HepG2 (cell line): ENCODE data around the gene STK32C. TPM values are rescaled to one million over a fixed set of nuclear protein-coding genes. Genes with fewer than 3 reads are reported as not detected.

ENCODE experiments used
- NFAT5 ChIP-seq: sonication (generic); formaldehyde crosslinking; IDR thresholded peaks from 2 replicates; pipeline ENCODE4 v1.4.0; 2020; ENCODE audit warnings: missing genetic modification reagents
- ZFP82 ChIP-seq: sonication (generic); formaldehyde crosslinking; IDR thresholded peaks from 2 replicates; pipeline ENCODE4 v1.5.1; 2020; ENCODE audit warnings: mild to moderate bottlenecking, missing genetic modification reagents, borderline replicate concordance
- ZNF296 ChIP-seq: sonication (generic); formaldehyde crosslinking; conservative IDR thresholded peaks from 2 replicates; pipeline ENCODE4 v1.5.0; 2020; ENCODE audit warnings: mild to moderate bottlenecking, missing genetic modification reagents
- polyA plus RNA-seq, 8 experiments: library from polyadenylated mRNA; depleted of rRNA in 3 of 8; stranded (reverse) in 7 of 8; unstranded in 1 of 8; fragments of >200 nt; fragmentation: Illumina TruSeq in 4 of 8; extraction: Trizol in 4 of 8; gene quantifications; 2 replicates each; pipeline versions ENCODE4 v1.2.1 to v1.2.3, GENCODE V29; 2011 to 2016; ENCODE audit warnings: low read depth in 4 of 8, missing spikeins in 1 of 8, mixed read lengths in 1 of 8; ENCODE audit not compliant: insufficient read depth in 1 of 8
- total RNA-seq, 5 experiments: library from RNA; depleted of rRNA; stranded (reverse); fragments of >200 nt; fragmentation: Illumina TruSeq; extraction: Trizol; gene quantifications; 2 replicates each; pipeline ENCODE4 v1.2.3, GENCODE V29; 2016; ENCODE audit warnings: low read depth in 1 of 5
- TF ChIP-seq, protein P1 (sequence below): sonication (generic); formaldehyde crosslinking; IDR thresholded peaks from 2 replicates; pipeline ENCODE4 v1.4.0; 2020; ENCODE audit warnings: missing genetic modification reagents, mild to moderate bottlenecking, borderline replicate concordance

STK32C gene
- total and polyA plus RNA-seq, 2 of the 13 experiments (the other 11 are each of a cell fraction or from before 2014, with no cell fraction given) = 10.9 to 19.4 TPM

- TF ChIP-seq NFAT5 (CRISPR knock-in tag) (no peak), ZFP82 (CRISPR knock-in tag) (no peak), ZNF296 (CRISPR knock-in tag) (no peak)
- TF ChIP-seq, protein P1, sequence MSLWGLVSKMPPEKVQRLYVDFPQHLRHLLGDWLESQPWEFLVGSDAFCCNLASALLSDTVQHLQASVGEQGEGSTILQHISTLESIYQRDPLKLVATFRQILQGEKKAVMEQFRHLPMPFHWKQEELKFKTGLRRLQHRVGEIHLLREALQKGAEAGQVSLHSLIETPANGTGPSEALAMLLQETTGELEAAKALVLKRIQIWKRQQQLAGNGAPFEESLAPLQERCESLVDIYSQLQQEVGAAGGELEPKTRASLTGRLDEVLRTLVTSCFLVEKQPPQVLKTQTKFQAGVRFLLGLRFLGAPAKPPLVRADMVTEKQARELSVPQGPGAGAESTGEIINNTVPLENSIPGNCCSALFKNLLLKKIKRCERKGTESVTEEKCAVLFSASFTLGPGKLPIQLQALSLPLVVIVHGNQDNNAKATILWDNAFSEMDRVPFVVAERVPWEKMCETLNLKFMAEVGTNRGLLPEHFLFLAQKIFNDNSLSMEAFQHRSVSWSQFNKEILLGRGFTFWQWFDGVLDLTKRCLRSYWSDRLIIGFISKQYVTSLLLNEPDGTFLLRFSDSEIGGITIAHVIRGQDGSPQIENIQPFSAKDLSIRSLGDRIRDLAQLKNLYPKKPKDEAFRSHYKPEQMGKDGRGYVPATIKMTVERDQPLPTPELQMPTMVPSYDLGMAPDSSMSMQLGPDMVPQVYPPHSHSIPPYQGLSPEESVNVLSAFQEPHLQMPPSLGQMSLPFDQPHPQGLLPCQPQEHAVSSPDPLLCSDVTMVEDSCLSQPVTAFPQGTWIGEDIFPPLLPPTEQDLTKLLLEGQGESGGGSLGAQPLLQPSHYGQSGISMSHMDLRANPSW (CRISPR knock-in tag) = no peak
These were observed 40.1 kb upstream of the STK32C start (continued) for GRCh38 chr10:132347931-132348267.
